Small intestine (tissue), 7 donors: ENCODE results near the gene GJC2. TPM values are rescaled to one million over a fixed set of nuclear protein-coding genes. Genes with fewer than 3 reads are reported as not detected.
A peak's percentile ranks its signal among the peaks of the same experiment; 100 is the strongest.

Experiments used
- DNase-seq, 2 donors: peaks; one replicate each; pipeline versions ENCODE4 v3.0.0 to v3.0.0-alpha.2; 2013
- FAIRE-seq: peaks from 2 replicates; lab custom pipeline; 2012; peaks lifted over from hg19 to GRCh38; lab: Jason Lieb, UNC
- H3K27ac ChIP-seq, 3 donors: one replicate each; pipeline ENCODE4 v1.5.1; 2013; ENCODE audit warnings: low read length in 2 of 3, mild to moderate bottlenecking in 2 of 3, control low read depth in 1 of 3, inconsistent platforms in 1 of 3, low read depth in 1 of 3, moderate library complexity in 1 of 3
- H3K27me3 ChIP-seq, 3 donors: one replicate each; pipeline ENCODE4 v1.6.1; 2013; ENCODE audit warnings: low read length in 3 of 3, inconsistent platforms in 1 of 3; ENCODE audit not compliant: control insufficient read depth in 3 of 3, insufficient read depth in 3 of 3
- H3K36me3 ChIP-seq, 3 donors: one replicate each; pipeline ENCODE4 v1.6.1; 2013; ENCODE audit warnings: low read length in 3 of 3, inconsistent platforms in 1 of 3, low read depth in 1 of 3, mild to moderate bottlenecking in 1 of 3, moderate library complexity in 1 of 3; ENCODE audit not compliant: control insufficient read depth in 3 of 3, insufficient read depth in 2 of 3
- H3K4me1 ChIP-seq, 3 donors: one replicate each; pipeline ENCODE4 v1.6.1; 2013; ENCODE audit warnings: low read length in 2 of 3, inconsistent platforms in 1 of 3, low read depth in 1 of 3, mild to moderate bottlenecking in 1 of 3, moderate library complexity in 1 of 3; ENCODE audit not compliant: control insufficient read depth in 3 of 3, insufficient read depth in 2 of 3
- H3K4me3 ChIP-seq, 3 donors: one replicate each; pipeline ENCODE4 v1.5.1; 2013; ENCODE audit warnings: low read length in 3 of 3, control low read depth in 1 of 3, inconsistent platforms in 1 of 3, low read depth in 1 of 3, mild to moderate bottlenecking in 1 of 3, moderate library complexity in 1 of 3
- H3K9me3 ChIP-seq, 2 donors: one replicate each; pipeline ENCODE4 v1.6.1; 2013; ENCODE audit warnings: low read depth in 1 of 2, low read length in 1 of 2; ENCODE audit not compliant: control insufficient read depth in 2 of 2, insufficient read depth in 1 of 2
- WGBS, 3 donors: extraction: QIAGEN DNeasy Blood & Tissue Kit; methylation state at CpG; one replicate each; pipeline ENCODE4 v1.1.7; 2013; 5-methylcytosine and 5-hydroxymethylcytosine counted together
- polyA plus RNA-seq, 4 donors: library from polyadenylated mRNA; stranded (reverse) in 3 of 4; unstranded in 1 of 4; fragments of 200-250 nt in 3 of 4; fragments of 120-200 nt in 1 of 4; gene quantifications; one replicate each; pipeline versions ENCODE4 v1.2.1 to v1.2.3, GENCODE V29; 2013
- donor health status: healthy with polysubstance abuse.
- donor health status: control.
- donor health status: control.
- donor health status: Bipolar disorder and iron deficiency.
- donor health status: healthy.

The GJC2 gene
- polyA plus RNA-seq, 4 donors = 0.27 to 1.4 (median 0.99) TPM; not detected in 1

GRCh38 chr1:228144193-228144992 lies 5.3 kb upstream of the GJC2 start:
- no peak for FAIRE-seq
- Histone ChIP-seq H3K36me3 (peaks cover 4 to 81% (median 7%) of the 10 kb centered on the region in 3 donors), H3K9me3 (no peaks in the 10 kb centered on the region), H3K27me3 (no peaks in the 10 kb centered on the region), H3K27ac (peak overlapping the region in 1 of 3 donors; percentile 92), H3K4me1 (peaks cover 9 to 70% (median 13%) of the 10 kb centered on the region in 3 donors), H3K4me3 (peak overlapping the region in 1 of 3 donors; percentile 28)
- 71 to 79% (median 75%) methylated on average over 16 of the region's 16 CpGs for WGBS, 3 donors
- DNase-seq = peak in 1 of 2 donors; percentile 88

- no peak for FAIRE-seq
These were observed 4.8 kb upstream of the GJC2 start for GRCh38 chr1:228144993-228145343.

GRCh38 chr1:228145463-228146416 lies 4.0 kb upstream of the GJC2 start:
- peaks cover 9 to 82% (median 13%) of the 10 kb centered on the region in 3 donors for H3K4me1 ChIP-seq
- H3K27ac ChIP-seq = peak overlapping the region in 1 of 3 donors; percentile 92
- FAIRE-seq = no peak
- peak overlapping the region in 1 of 3 donors; percentile 28 for H3K4me3 ChIP-seq
- H3K27me3 ChIP-seq = no peaks in the 10 kb centered on the region
- DNase-seq = no peak
- 90 to 91% (median 90%) methylated on average over 31 of the region's 31 CpGs for WGBS, 3 donors
- H3K36me3 ChIP-seq = peaks cover 4 to 92% (median 7%) of the 10 kb centered on the region in 3 donors
- H3K9me3 ChIP-seq = no peaks in the 10 kb centered on the region

More at GRCh38 chr1:228144993-228145343, 4.8 kb upstream of the GJC2 start:
- H3K27me3 ChIP-seq = no peaks in the 10 kb centered on the region
- peak overlapping the region in 1 of 3 donors; percentile 92 for H3K27ac ChIP-seq
- 89 to 90% (median 90%) methylated on average over 8 of the region's 8 CpGs for WGBS, 3 donors
- H3K4me3 ChIP-seq = peak overlapping the region in 1 of 3 donors; percentile 28
- no peaks in the 10 kb centered on the region for H3K9me3 ChIP-seq
- peaks cover 9 to 75% (median 13%) of the 10 kb centered on the region in 3 donors for H3K4me1 ChIP-seq
- peaks cover 4 to 87% (median 7%) of the 10 kb centered on the region in 3 donors for H3K36me3 ChIP-seq
- DNase-seq = no peak

GRCh38 chr1:228146417-228147150 lies 3.1 kb upstream of the GJC2 start:
- peaks cover 9 to 85% (median 12%) of the 10 kb centered on the region in 3 donors for H3K4me1 ChIP-seq
- FAIRE-seq (no peak), DNase-seq (no peak)
- H3K27me3 ChIP-seq = no peaks in the 10 kb centered on the region
- H3K27ac ChIP-seq = peak overlapping the region in 1 of 3 donors; percentile 31
- H3K36me3 ChIP-seq = peaks cover 4 to 93% (median 7%) of the 10 kb centered on the region in 3 donors
- 90 to 92% (median 90%) methylated on average over 16 to 18 of the region's 18 CpGs for WGBS, 3 donors
- H3K9me3 ChIP-seq = no peaks in the 10 kb centered on the region
- H3K4me3 ChIP-seq = no peak overlapping the region

- Histone ChIP-seq H3K27ac (no peak overlapping the region), H3K9me3 (no peaks in the 10 kb centered on the region), H3K36me3 (peaks cover 4 to 93% (median 7%) of the 10 kb centered on the region in 3 donors), H3K4me1 (peaks cover 4 to 85% (median 6%) of the 10 kb centered on the region in 3 donors), H3K27me3 (no peaks in the 10 kb centered on the region), H3K4me3 (no peak overlapping the region)
- no peak for DNase-seq
- 90 to 94% (median 93%) methylated on average over 18 to 20 of the region's 20 CpGs for WGBS, 3 donors
- FAIRE-seq = no peak
These were observed 2.5 kb upstream of the GJC2 start for GRCh38 chr1:228147151-228147693.

GRCh38 chr1:228147768-228148167 lies 2.0 kb upstream of the GJC2 start:
- Histone ChIP-seq H3K27me3 (no peaks in the 10 kb centered on the region), H3K4me3 (no peak overlapping the region), H3K27ac (peak overlapping the region in 1 of 3 donors; percentile 96), H3K4me1 (peaks cover 0 to 85% (median 2%) of the 10 kb centered on the region in 3 donors), H3K36me3 (peaks cover 4 to 93% (median 7%) of the 10 kb centered on the region in 3 donors), H3K9me3 (no peaks in the 10 kb centered on the region)
- WGBS, 3 donors = 84 to 94% (median 90%) methylated on average over 4 of the region's 4 CpGs
- DNase-seq = no peak
- FAIRE-seq = no peak

GRCh38 chr1:228148196-228148861 lies 1.4 kb upstream of the GJC2 start:
- no peaks in the 10 kb centered on the region for H3K9me3 ChIP-seq
- H3K27ac ChIP-seq = peak overlapping the region in 2 of 3 donors; percentile 61 to 96
- H3K36me3 ChIP-seq = peaks cover 4 to 91% (median 7%) of the 10 kb centered on the region in 3 donors
- no peak for DNase-seq
- H3K27me3 ChIP-seq = no peaks in the 10 kb centered on the region
- FAIRE-seq = no peak
- WGBS, 3 donors = 67 to 79% (median 75%) methylated on average over 18 of the region's 18 CpGs
- no peak overlapping the region for H3K4me3 ChIP-seq
- peaks cover 0 to 80% (median 0%) of the 10 kb centered on the region in 3 donors for H3K4me1 ChIP-seq
